Cardiac fibroblast (primary cell): ENCODE results near the gene EGR2.
"Not testable (repeated sequence)": the region's sequence is repeated elsewhere in the genome, so short reads cannot be mapped to it uniquely, and the experiment has no call there.

Experiments used
- DNase-seq, 2 donors: peaks; one replicate each; pipeline versions ENCODE4 v3.0.0 to v3.0.0-alpha.2; 2010; ENCODE audit warnings: low read depth in 2 of 2
- H3K4me3 ChIP-seq, 2 donors: replicated peaks in 1 of 2; 1 replicate in 1 of 2; 2 replicates in 1 of 2; pipeline ENCODE4 v1.5.1; 2011; ENCODE audit warnings: low read depth in 2 of 2, low read length in 2 of 2, mild to moderate bottlenecking in 2 of 2, moderate library complexity in 1 of 2
- CTCF ChIP-seq: IDR thresholded peaks from one replicate; pipeline ENCODE4 v1.5.1; 2011; ENCODE audit warnings: low read depth, mild to moderate bottlenecking, low read length, inconsistent platforms

Gene EGR2

GRCh38 chr10:62790571-62790970 is 25.6 kb downstream of the EGR2 start:
- H3K4me3 ChIP-seq: no peak overlapping the region
- TF ChIP-seq CTCF: no peak
- DNase-seq: no peak

- no peak for DNase-seq
- H3K4me3 ChIP-seq: no peak overlapping the region
- no peak for TF ChIP-seq CTCF
Measured at GRCh38 chr10:62790019-62790555, 26.1 kb downstream of the EGR2 start.

GRCh38 chr10:62788861-62789467 is 27.2 kb downstream of the EGR2 start:
- DNase-seq: peak in 1 of 2 donors; percentile 20
- no peak overlapping the region for H3K4me3 ChIP-seq
- TF ChIP-seq CTCF: no peak

GRCh38 chr10:62788285-62788684 is 27.9 kb downstream of the EGR2 start:
- not testable (repeated sequence) for H3K4me3 ChIP-seq, DNase-seq

- H3K4me3 ChIP-seq, DNase-seq: not testable (repeated sequence)
Measured at GRCh38 chr10:62784537-62784936, 31.6 kb downstream of the EGR2 start.

- peak in 1 of 2 donors; percentile 58 for DNase-seq
- TF ChIP-seq CTCF: no peak
- no peak overlapping the region for H3K4me3 ChIP-seq
Measured at GRCh38 chr10:62779487-62780248, 36.5 kb downstream of the EGR2 start.

GRCh38 chr10:62778125-62778524 is 38.0 kb downstream of the EGR2 start:
- no peak overlapping the region for H3K4me3 ChIP-seq
- no peak for TF ChIP-seq CTCF
- DNase-seq: no peak
